GM12875 (cell line): ENCODE data around the gene GAL.

ENCODE experiments used
- H3K4me3 ChIP-seq: one replicate; pipeline ENCODE4 v1.5.1; 2011; ENCODE audit warnings: low read depth, low read length, control low read depth
- CTCF ChIP-seq: IDR thresholded peaks from 2 replicates; pipeline ENCODE4 v1.5.1; 2011; ENCODE audit warnings: low read depth, mild to moderate bottlenecking, control low read depth, inconsistent platforms, low read length, moderate library complexity, borderline replicate concordance; ENCODE audit not compliant: insufficient read depth

Gene GAL

GRCh38 chr11:68734111-68734510 lies 49.8 kb downstream of the GAL start:
- TF ChIP-seq CTCF = no peak
- H3K4me3 ChIP-seq = no peak overlapping the region

GRCh38 chr11:68735125-68735524 lies 50.8 kb downstream of the GAL start:
- TF ChIP-seq CTCF = no peak
- H3K4me3 ChIP-seq = no peak overlapping the region

- no peak for TF ChIP-seq CTCF
- H3K4me3 ChIP-seq = no peak overlapping the region
These were observed 51.3 kb downstream of the GAL start for GRCh38 chr11:68735646-68736045.
